H1 (cell line): ENCODE measurements around the gene FAM177B. TPM values are rescaled to one million over a fixed set of nuclear protein-coding genes. Genes with fewer than 3 reads are reported as not detected.

ENCODE experiments used
- CTCF ChIA-PET: fragments of 300-600 bp; sonication (Branson Sonifier 250); formaldehyde crosslinking; loops from one replicate; lab custom pipeline; 2021; ENCODE audit not compliant: partially characterized antibody; lab: Charles Lee
- POLR2A ChIA-PET: fragments of 300-600 bp; sonication (Branson Sonifier 250); formaldehyde crosslinking; loops from one replicate; lab custom pipeline; 2021; ENCODE audit warnings: inconsistent platforms; ENCODE audit not compliant: partially characterized antibody; lab: Charles Lee
- DNase-seq, 2 experiments: peaks; one replicate each; pipeline versions ENCODE4 v3.0.0 to v3.0.0-alpha.2; 2010 to 2022; ENCODE audit warnings: low spot score in 2 of 2, low read depth in 1 of 2, mixed read lengths in 1 of 2
- FAIRE-seq: peaks from 2 replicates; lab custom pipeline; 2011; peaks lifted over from hg19 to GRCh38; lab: Jason Lieb, UNC
- H2AFZ ChIP-seq: 2 replicates; pipeline ENCODE4 v1.8.1; 2012; ENCODE audit warnings: low read length, inconsistent platforms
- H2AK5ac ChIP-seq: 2 replicates; pipeline ENCODE4 v1.6.1; 2013; ENCODE audit warnings: low read depth, low read length
- H2BK120ac ChIP-seq: replicated peaks from 2 replicates; pipeline ENCODE3; 2013; ENCODE audit warnings: low read depth, low read length, inconsistent platforms
- H2BK12ac ChIP-seq: 2 replicates; pipeline ENCODE4 v1.6.1; 2013; ENCODE audit warnings: low read depth, low read length
- H2BK15ac ChIP-seq: 2 replicates; pipeline ENCODE4 v1.6.1; 2013; ENCODE audit warnings: low read length
- H2BK20ac ChIP-seq: 2 replicates; pipeline ENCODE4 v1.6.1; 2013; ENCODE audit warnings: low read length
- H2BK5ac ChIP-seq: 2 replicates; pipeline ENCODE4 v1.6.1; 2013; ENCODE audit warnings: low read depth, low read length
- H3K14ac ChIP-seq: 2 replicates; pipeline ENCODE4 v1.6.1; 2013; ENCODE audit warnings: inconsistent platforms; ENCODE audit not compliant: insufficient read length
- H3K18ac ChIP-seq: 2 replicates; pipeline ENCODE4 v1.6.1; 2013; ENCODE audit warnings: low read length; ENCODE audit errors: extremely low read depth
- H3K23ac ChIP-seq: 2 replicates; pipeline ENCODE4 v1.6.1; 2013; ENCODE audit warnings: inconsistent platforms; ENCODE audit not compliant: insufficient read length
- H3K23me2 ChIP-seq: 2 replicates; pipeline ENCODE4 v1.6.1; 2013; ENCODE audit warnings: low read depth, low read length
- H3K27ac ChIP-seq: 2 replicates; pipeline ENCODE4 v1.6.1; 2011; ENCODE audit warnings: low read depth, low read length, inconsistent platforms
- H3K27me3 ChIP-seq, 4 experiments: replicated peaks in 1 of 4; 1 replicate in 1 of 4; 2 replicates in 3 of 4; pipeline versions ENCODE4 v1.6.1 to v1.8.1; 2011 to 2013; ENCODE audit warnings: low read length in 3 of 4, mild to moderate bottlenecking in 3 of 4, inconsistent platforms in 2 of 4, mixed read lengths in 2 of 4, moderate library complexity in 1 of 4; ENCODE audit not compliant: control insufficient read depth in 3 of 4, insufficient read depth in 3 of 4; ENCODE audit errors: extremely low read depth in 1 of 4
- H3K36me3 ChIP-seq, 4 experiments: 2 replicates each; pipeline versions ENCODE4 v1.6.1 to v1.8.1; 2011 to 2013; ENCODE audit warnings: mild to moderate bottlenecking in 4 of 4, low read length in 3 of 4, moderate library complexity in 2 of 4, control low read depth in 1 of 4, inconsistent platforms in 1 of 4; ENCODE audit not compliant: insufficient read depth in 4 of 4, control insufficient read depth in 2 of 4
- H3K4ac ChIP-seq: replicated peaks from 2 replicates; pipeline ENCODE3; 2013; ENCODE audit warnings: low read length, low read depth, mixed read lengths, inconsistent platforms; ENCODE audit not compliant: insufficient read length
- H3K4me1 ChIP-seq, 4 experiments: replicated peaks in 1 of 4; 1 replicate in 1 of 4; 2 replicates in 3 of 4; pipeline versions ENCODE4 v1.6.1 to v1.8.1; 2011 to 2013; ENCODE audit warnings: low read length in 3 of 4, inconsistent platforms in 2 of 4, mixed read lengths in 1 of 4; ENCODE audit not compliant: insufficient read depth in 4 of 4, control insufficient read depth in 3 of 4
- H3K4me2 ChIP-seq, 2 experiments: 2 replicates each; pipeline versions ENCODE4 v1.6.1 to v1.8.1; 2011 to 2013; ENCODE audit warnings: low read depth in 2 of 2, low read length in 2 of 2, control low read depth in 1 of 2, inconsistent platforms in 1 of 2, mild to moderate bottlenecking in 1 of 2; ENCODE audit not compliant: insufficient read depth in 1 of 2
- H3K4me3 ChIP-seq, 4 experiments: fragments of 200-600, 300-600 bp in 1 of 4; sonication (generic), shearing (Covaris generic), sonication (Bioruptor Twin) in 1 of 4; 2 replicates each; pipeline versions ENCODE4 v1.5.1 to v1.8.1; 2011 to 2016; ENCODE audit warnings: low read length in 4 of 4, low read depth in 3 of 4, control low read depth in 2 of 4, inconsistent platforms in 2 of 4, mild to moderate bottlenecking in 2 of 4, mixed read lengths in 1 of 4, moderate library complexity in 1 of 4; ENCODE audit not compliant: insufficient read depth in 2 of 4; ENCODE audit errors: extremely low read depth in 1 of 4
- H3K56ac ChIP-seq: replicated peaks from 2 replicates; pipeline ENCODE3; 2013; ENCODE audit warnings: low read depth, mild to moderate bottlenecking, mixed read lengths, low read length, inconsistent platforms; ENCODE audit not compliant: insufficient read length
- H3K79me1 ChIP-seq: 2 replicates; pipeline ENCODE4 v1.6.1; 2013; ENCODE audit warnings: low read depth, low read length, control low read depth
- H3K79me2 ChIP-seq, 2 experiments: 2 replicates each; pipeline versions ENCODE4 v1.6.1 to v1.8.1; 2012 to 2013; ENCODE audit warnings: low read length in 2 of 2, mild to moderate bottlenecking in 2 of 2, inconsistent platforms in 1 of 2; ENCODE audit not compliant: insufficient read depth in 2 of 2, control insufficient read depth in 1 of 2
- H3K9ac ChIP-seq, 4 experiments: replicated peaks in 1 of 4; 1 replicate in 1 of 4; 2 replicates in 3 of 4; pipeline versions ENCODE4 v1.6.1 to v1.8.1; 2011 to 2013; ENCODE audit warnings: low read depth in 3 of 4, low read length in 3 of 4, control low read depth in 2 of 4, mild to moderate bottlenecking in 2 of 4, moderate library complexity in 2 of 4, inconsistent platforms in 1 of 4; ENCODE audit errors: extremely low read depth in 1 of 4
- H3K9me3 ChIP-seq, 2 experiments: 2 replicates each; pipeline versions ENCODE4 v1.6.1 to v1.8.1; 2012 to 2013; ENCODE audit warnings: mild to moderate bottlenecking in 2 of 2, moderate library complexity in 2 of 2, control low read depth in 1 of 2, inconsistent platforms in 1 of 2, low read depth in 1 of 2, low read length in 1 of 2, mixed read lengths in 1 of 2; ENCODE audit not compliant: insufficient read depth in 2 of 2
- H4K20me1 ChIP-seq, 2 experiments: replicated peaks in 1 of 2; 2 replicates each; pipeline versions ENCODE3 to v1.8.1; 2011 to 2013; ENCODE audit warnings: inconsistent platforms in 2 of 2, low read length in 2 of 2, mild to moderate bottlenecking in 1 of 2; ENCODE audit not compliant: insufficient read depth in 2 of 2, control insufficient read depth in 1 of 2
- H4K5ac ChIP-seq: 2 replicates; pipeline ENCODE4 v1.6.1; 2013; ENCODE audit warnings: low read length, low read depth, mixed read lengths, inconsistent platforms; ENCODE audit not compliant: insufficient read length
- H4K8ac ChIP-seq: 2 replicates; pipeline ENCODE4 v1.8.0; 2013; ENCODE audit warnings: mild to moderate bottlenecking, moderate library complexity, low read length, inconsistent platforms; ENCODE audit not compliant: insufficient read depth; ENCODE audit errors: extremely low read depth
- H4K91ac ChIP-seq: replicated peaks from 2 replicates; pipeline ENCODE3; 2013; ENCODE audit warnings: low read length, mixed read lengths, inconsistent platforms; ENCODE audit not compliant: insufficient read length
- CHD2 ChIP-seq: IDR thresholded peaks from 2 replicates; pipeline ENCODE4 v1.6.1; 2012; ENCODE audit warnings: low read length, improper control_type of control experiment
- NANOG ChIP-seq: IDR thresholded peaks from 2 replicates; pipeline ENCODE4 v1.6.1; 2011; ENCODE audit warnings: low read length, low read depth, mild to moderate bottlenecking, inconsistent platforms; ENCODE audit not compliant: insufficient read depth, poor library complexity, severe bottlenecking
- PHF8 ChIP-seq: fragments of 200-600 bp; sonication (generic); conservative IDR thresholded peaks from 2 replicates; pipeline ENCODE4 v1.7.1; 2012; ENCODE audit warnings: low read depth, mild to moderate bottlenecking, inconsistent platforms, low read length, moderate library complexity
- POLR2AphosphoS5 ChIP-seq: IDR thresholded peaks from 2 replicates; pipeline ENCODE4 v1.6.1; 2011; ENCODE audit warnings: low read depth, low read length
- RNF2 ChIP-seq: fragments of 200-900, 300-1000 bp; sonication (generic); IDR thresholded peaks from 2 replicates; pipeline ENCODE4 v1.7.1; 2016; ENCODE audit warnings: borderline replicate concordance, low read depth, mild to moderate bottlenecking, antibody characterized with exemption, low read length; ENCODE audit not compliant: poor library complexity, severe bottlenecking; ENCODE audit errors: missing control alignments
- SIRT6 ChIP-seq: IDR thresholded peaks from one replicate; pipeline ENCODE4 v1.7.1; 2012; ENCODE audit warnings: low read length, inconsistent platforms
- TCF12 ChIP-seq: IDR thresholded peaks from 2 replicates; pipeline ENCODE4 v1.6.1; 2011; ENCODE audit warnings: low read depth, mild to moderate bottlenecking, low read length
- TEAD4 ChIP-seq: IDR thresholded peaks from 2 replicates; pipeline ENCODE4 v1.6.1; 2012; ENCODE audit warnings: low read depth, low read length, inconsistent platforms, mixed read lengths
- YY1 ChIP-seq: IDR thresholded peaks from 2 replicates; pipeline ENCODE4 v1.6.1; 2011; ENCODE audit warnings: low read depth, mild to moderate bottlenecking, low read length
- WGBS, 2 experiments: shearing (Covaris generic) in 1 of 2; methylation state at CpG; one replicate each; pipeline versions ENCODE4 v1.1.6 to v1.1.7; 2013 to 2015; ENCODE audit warnings: low lambda C conversion rate in 2 of 2, mixed read lengths in 2 of 2, inconsistent platforms in 1 of 2, low coverage in 1 of 2, missing lambda C conversion rate in 1 of 2; ENCODE audit not compliant: insufficient replicate concordance in 2 of 2, insufficient coverage in 1 of 2, insufficient read length in 1 of 2; ENCODE audit errors: extremely low coverage in 1 of 2, missing lambda C conversion rate in 1 of 2; 5-methylcytosine and 5-hydroxymethylcytosine counted together
- polyA plus RNA-seq, 7 experiments: library from polyadenylated mRNA; depleted of rRNA in 3 of 7; stranded (reverse) in 5 of 7; unstranded in 2 of 7; fragments of >200 nt in 5 of 7; fragments of 200-250 nt in 2 of 7; gene quantifications; 1 replicate in 5 of 7; 2 replicates in 1 of 7; 4 replicates in 1 of 7; pipeline versions ENCODE4 v1.2.1 to v1.2.3, GENCODE V29; 2011 to 2013; ENCODE audit warnings: missing spikeins in 2 of 7, mixed read lengths in 2 of 7
- total RNA-seq: library from RNA; stranded (reverse); fragmentation: NEBNext Ultra II Directional; extraction: Animal tissue kit (Norgen Biotek cat#: 25700); gene quantifications from 2 replicates; pipeline ENCODE4 v1.2.1, GENCODE V29; 2021

Gene FAM177B
- total and polyA plus RNA-seq, 2 of the 8 experiments (the other 6 are each of a cell fraction or from before 2014, with no cell fraction given) = 0.06 TPM; not detected in 1

DNA sequence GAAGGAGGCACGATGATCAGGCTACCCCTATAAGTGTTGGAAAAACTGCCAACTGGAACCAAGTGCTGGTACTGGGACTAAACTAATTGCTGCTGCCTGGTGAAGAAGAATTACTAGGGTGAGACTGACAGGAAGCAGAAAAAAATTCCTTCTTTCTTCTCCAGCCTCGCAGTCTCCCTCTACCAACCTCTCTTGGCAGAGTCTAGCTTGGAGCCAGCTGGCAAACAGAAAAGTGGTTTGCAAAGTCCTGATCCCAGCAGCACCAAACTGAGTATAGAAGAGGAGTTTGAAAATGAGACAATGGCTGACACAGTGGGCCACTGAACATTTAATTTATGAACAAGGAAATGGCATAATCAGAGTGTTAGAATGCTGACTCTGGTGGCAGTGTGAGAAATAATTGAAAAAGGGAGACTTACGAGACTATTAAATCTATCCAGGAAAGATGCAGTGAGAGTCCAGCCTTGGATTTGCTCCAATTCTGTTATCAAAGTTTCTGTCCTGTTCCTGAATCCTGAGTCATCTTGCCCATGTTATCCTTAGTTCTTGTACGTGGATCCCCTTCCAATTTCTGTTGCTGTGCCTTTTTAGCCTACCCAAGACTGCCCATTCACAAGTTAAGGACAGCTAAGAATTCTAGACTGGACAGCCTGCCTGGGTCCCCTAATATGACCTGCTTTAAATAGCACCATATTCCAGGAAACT lies 54.2 kb downstream of the FAM177B start:
- H2BK20ac ChIP-seq = no peak overlapping the region
- no peaks in the 10 kb centered on the region for H3K23me2 ChIP-seq
- CTCF ChIA-PET = interaction anchor here (0.5 to 7.0 kb wide), 11 partner anchors 10 to 892 kb away, joined by 3 to 163 read pairs (median 4); no protein-coding TSS in a partner anchor
- H3K36me3 ChIP-seq = no peaks in the 10 kb centered on the region
- H3K4me1 ChIP-seq = no peaks in the 10 kb centered on the region; a peak in 1 of 7 replicates
- no peak overlapping the region for H4K5ac ChIP-seq
- H3K23ac ChIP-seq = no peak overlapping the region
- H2AK5ac ChIP-seq = no peak overlapping the region
- no peak overlapping the region for H4K8ac ChIP-seq
- no peak overlapping the region for H4K91ac ChIP-seq
- WGBS, 2 experiments = 89% methylated on average over 4 of the region's 4 CpGs; no CpG with 5 or more reads in 1 of the 2 experiments
- H3K4me3 ChIP-seq = no peak overlapping the region
- no peaks in the 10 kb centered on the region for H3K79me2 ChIP-seq
- no peak overlapping the region for H2BK12ac ChIP-seq
- no peak overlapping the region for H2BK5ac ChIP-seq
- no peaks in the 10 kb centered on the region; a peak in 1 of 4 replicates for H3K9me3 ChIP-seq
- H3K79me1 ChIP-seq = no peaks in the 10 kb centered on the region
- no peak overlapping the region for H3K56ac ChIP-seq
- no peak overlapping the region for H2BK15ac ChIP-seq
- FAIRE-seq (no peak), DNase-seq (no peak)
- H4K20me1 ChIP-seq = no peaks in the 10 kb centered on the region
- no peaks in the 10 kb centered on the region; a peak in 1 of 7 replicates for H3K27me3 ChIP-seq
- no peak overlapping the region for H2BK120ac ChIP-seq
- H3K27ac ChIP-seq = no peak overlapping the region
- POLR2A ChIA-PET = no interaction called here
- no peak overlapping the region for H3K9ac ChIP-seq
- H2AFZ ChIP-seq = no peak overlapping the region
- no peak overlapping the region for H3K4ac ChIP-seq
- H3K18ac ChIP-seq = no peak overlapping the region
- H3K4me2 ChIP-seq = no peak overlapping the region
- H3K14ac ChIP-seq = no peak overlapping the region
- TF ChIP-seq SIRT6 (no peak), CHD2 (no peak), POLR2AphosphoS5 (no peak), TCF12 (no peak), YY1 (no peak), RNF2 (no peak), NANOG (no peak), PHF8 (no peak), TEAD4 (no peak)
